Measurements from ENCODE around the gene ADAM33.

The ADAM33 gene

GRCh38 chr20:3663031-3663701 is 18.6 kb downstream of the ADAM33 start, which contains the start of gene GFRA4:
Gene GFRA4, minus strand, starts transcription at chr20:3663399. Its CDS starts 0 bp downstream, at chr20:3663399.
- DNase-seq = no peak

GRCh38 chr20:3661814-3662665 is 19.8 kb downstream of the ADAM33 start:
- DNase-seq = no peak

- no peak for DNase-seq
Observed at GRCh38 chr20:3661060-3661813, 20.6 kb downstream of the ADAM33 start.

GRCh38 chr20:3660262-3661059 is 21.3 kb downstream of the ADAM33 start:
- DNase-seq = no peak

GRCh38 chr20:3659492-3660261 is 22.1 kb downstream of the ADAM33 start:
- DNase-seq = no peak

- DNase-seq = no peak
Observed at GRCh38 chr20:3658716-3659491, 22.9 kb downstream of the ADAM33 start.

GRCh38 chr20:3658019-3658715 is 23.6 kb downstream of the ADAM33 start:
- no peak for DNase-seq

- no peak for DNase-seq
Observed at GRCh38 chr20:3655131-3655405, 26.7 kb downstream of the ADAM33 start.

GRCh38 chr20:3654326-3655130 is 27.3 kb downstream of the ADAM33 start:
- no peak for DNase-seq

GRCh38 chr20:3653921-3654320 is 27.9 kb downstream of the ADAM33 start:
- no peak for DNase-seq

- DNase-seq = no peak
Observed at GRCh38 chr20:3652676-3653596, 28.9 kb downstream of the ADAM33 start.

- no peak for DNase-seq
Observed at GRCh38 chr20:3652221-3652620, 29.6 kb downstream of the ADAM33 start.

GRCh38 chr20:3651204-3651962 is 30.4 kb downstream of the ADAM33 start:
- DNase-seq = no peak

GRCh38 chr20:3648951-3649350 is 32.9 kb downstream of the ADAM33 start:
- no peak for DNase-seq

GRCh38 chr20:3647473-3647872 is 34.3 kb downstream of the ADAM33 start:
- no peak for DNase-seq

- DNase-seq = no peak
Observed at GRCh38 chr20:3646651-3647050, 35.2 kb downstream of the ADAM33 start.

GRCh38 chr20:3646067-3646440 is 35.8 kb downstream of the ADAM33 start:
- DNase-seq = no peak

Measured in GDM1 (cell line).